NCI-H69 (cell line): ENCODE data around the gene CYSRT1.

Experiments used
- DNase-seq: peaks from one replicate; lab custom pipeline; 2025; lab: John Stamatoyannopoulos, UW

CYSRT1 gene

DNA sequence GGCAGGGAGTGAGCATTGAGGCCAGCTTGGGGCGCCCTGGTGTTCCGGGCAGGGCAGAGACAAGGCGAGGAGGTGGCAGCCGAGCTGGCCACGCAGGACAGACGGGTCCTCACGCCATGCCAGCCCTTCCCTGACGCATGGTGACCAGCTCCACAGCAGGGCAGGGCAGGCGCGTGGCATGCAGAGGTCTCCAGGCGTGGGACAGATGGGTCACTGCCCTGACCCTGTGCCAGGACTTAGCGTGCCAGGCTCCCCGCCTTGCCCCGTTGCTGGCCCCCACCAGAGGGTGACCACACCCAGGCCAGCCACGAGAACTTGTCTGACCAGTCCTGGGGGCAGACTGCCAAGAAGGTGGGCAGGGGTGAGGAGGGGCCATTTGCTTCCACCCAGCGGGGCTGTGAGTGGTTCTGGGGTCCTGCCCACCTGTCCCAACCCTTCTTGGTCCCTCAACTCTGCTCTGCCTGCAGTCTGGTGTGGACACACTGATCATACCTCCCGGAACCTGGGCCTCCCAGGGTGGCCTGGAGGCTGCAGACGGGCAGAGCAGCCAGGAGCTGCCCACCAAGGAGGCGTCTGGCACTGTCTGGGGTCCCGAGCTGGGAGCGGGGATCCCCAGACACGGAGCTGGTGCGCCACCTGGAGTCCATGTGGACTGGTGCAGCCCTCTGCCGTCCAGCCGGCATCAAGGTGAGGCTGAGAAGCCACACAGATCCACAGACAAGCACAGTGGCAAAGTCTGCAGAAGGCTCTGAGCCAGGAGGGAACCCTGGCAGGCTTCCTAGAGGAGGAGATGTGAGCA lies 2.3 kb downstream of the CYSRT1 start, which contains the start of gene RNF224:
Gene RNF224, plus strand, starts transcription at position 449 of the 799 bp plus-strand sequence. CDS start 834 bp downstream, outside the sequence.
- DNase-seq: peak; percentile 84

GRCh38 chr9:137227853-137228505 lies 3.0 kb downstream of the CYSRT1 start:
- DNase-seq: no peak

DNA sequence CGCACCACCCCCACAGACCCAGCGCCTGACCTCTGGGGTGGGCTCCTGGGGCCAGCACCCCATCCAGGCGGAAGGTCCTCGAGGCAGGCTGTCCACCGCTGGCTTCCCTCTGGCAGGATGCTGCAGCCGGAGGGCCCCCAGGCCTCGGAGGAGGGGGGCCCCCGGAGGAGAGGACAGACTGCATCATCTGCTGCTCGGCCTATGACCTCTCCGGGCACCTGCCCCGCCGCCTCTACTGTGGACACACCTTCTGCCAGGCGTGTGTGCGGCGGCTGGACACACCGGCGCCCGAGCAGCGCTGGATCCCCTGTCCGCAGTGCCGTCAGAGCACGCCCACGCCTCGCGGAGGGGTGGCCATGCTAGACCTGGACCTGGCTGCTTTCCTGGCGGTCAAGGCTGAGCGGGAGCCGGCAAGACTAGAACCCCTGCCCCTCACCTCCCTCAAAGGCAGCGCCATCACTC lies 3.6 kb downstream of the CYSRT1 start:
- no peak for DNase-seq

DNA sequence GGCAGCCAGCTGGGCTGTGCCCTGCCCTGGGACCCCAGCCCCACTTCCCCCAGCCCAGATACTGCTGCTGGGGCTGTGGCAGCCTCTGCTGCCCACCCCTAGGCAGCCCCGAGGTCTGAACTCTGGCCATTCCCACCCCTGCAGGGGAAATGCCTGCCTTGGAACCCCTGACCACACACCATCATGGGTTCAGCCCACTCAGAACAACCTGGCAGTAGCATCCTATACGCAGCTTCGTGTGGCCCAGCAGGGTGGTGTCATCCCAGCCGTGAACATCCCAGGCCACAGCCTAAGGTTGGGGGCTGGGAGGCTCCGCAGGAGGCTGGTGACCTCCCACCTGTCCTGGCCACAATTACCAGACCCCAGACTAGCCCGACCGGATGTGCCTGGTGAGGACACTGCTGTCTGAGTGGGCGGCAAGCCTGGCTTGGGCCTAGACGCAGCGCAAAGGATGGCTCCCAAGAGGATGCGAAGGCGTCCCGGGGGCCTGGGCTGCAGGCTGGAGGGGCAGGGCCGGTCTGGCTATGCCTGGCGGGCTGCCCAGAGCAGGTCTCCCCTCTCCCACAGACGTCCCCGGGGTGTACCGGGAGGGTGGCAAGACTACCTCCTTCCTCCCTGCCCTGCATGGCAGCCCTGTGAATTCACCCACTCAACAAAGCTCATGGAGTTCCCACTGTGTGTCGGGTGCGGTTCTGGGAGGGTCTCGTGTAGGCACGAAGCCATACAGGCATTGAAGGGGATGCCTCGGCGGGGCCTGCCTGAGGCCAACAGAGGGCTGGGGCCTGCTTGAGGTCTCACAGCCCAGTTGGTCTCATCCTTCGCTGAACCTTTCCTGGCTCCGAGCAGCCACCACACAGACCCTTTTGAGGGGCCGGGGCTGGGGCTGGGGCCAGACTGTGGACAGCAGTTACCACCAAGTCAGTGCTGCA lies 4.3 kb downstream of the CYSRT1 start:
- no peak for DNase-seq

- DNase-seq: no peak
Measured at GRCh38 chr9:137229903-137230704, 5.1 kb downstream of the CYSRT1 start.

DNA sequence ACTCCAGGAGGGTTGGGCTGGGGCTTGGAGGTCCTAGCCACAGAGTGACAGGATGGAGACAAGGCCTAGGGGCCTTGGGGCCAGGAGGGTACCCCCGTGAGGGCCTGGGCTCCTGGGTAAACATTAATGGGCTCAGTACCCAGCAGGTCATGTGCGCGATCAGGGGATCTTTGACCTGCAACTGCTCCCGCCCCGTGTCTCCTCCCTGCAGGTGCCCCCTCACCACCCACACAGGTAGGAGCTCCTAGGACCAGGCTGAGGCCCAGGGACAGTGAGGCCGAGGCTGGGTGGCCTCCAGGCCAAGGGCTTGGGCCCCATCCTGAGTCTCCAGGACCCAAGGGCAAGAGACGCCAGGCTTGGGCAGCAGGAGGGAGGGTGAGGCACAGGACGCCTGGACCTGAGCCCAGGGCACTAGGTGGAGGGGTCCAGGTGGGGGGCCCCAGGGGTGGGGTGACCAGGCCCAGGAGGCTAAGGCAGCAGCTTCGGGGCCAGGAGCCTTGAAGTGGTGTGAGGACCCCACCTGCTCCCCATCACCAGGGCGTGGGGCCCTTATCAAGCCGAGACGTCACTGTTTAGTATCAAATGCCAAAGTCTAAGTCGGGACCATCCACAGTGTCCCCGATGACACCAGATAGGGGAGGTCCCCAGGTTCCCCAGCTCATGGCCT lies 5.9 kb downstream of the CYSRT1 start, which contains the start of gene SLC34A3:
Gene SLC34A3, plus strand, starts transcription at position 197 of the 667 bp plus-strand sequence. CDS start 802 bp downstream, outside the sequence.
- DNase-seq: no peak

DNA sequence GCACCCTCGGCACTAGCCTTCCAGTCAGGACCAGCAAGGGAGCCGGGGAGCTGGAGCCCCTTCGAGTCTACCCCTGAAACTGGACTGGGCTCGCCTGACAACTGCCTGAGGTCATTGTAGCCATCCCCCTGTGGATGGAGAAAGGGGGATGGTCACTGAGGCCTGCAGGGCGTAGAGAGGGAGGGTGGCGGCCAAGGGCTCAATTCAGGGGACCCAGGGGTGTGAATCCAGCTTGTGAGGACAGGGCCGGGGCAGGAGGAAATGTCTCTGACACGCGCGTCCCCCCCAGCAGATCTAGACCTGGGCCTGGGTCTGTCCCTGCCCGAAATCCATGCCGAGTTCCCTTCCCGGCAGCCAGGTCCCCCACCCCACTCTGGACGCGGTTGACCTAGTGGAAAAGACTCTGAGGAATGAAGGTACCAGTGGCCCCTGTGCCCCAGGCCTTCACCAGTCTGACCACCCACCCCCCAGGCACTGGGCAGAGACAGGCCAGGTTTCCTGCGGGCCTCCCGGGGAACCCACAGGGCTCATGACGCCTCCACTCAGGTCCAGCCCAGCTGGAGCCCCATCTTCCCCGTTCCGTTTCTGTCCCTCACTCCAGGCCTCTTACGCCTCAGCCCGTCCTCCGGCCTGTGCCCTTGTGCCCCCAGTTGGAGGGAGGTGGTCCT lies 6.5 kb downstream of the CYSRT1 start:
- no peak for DNase-seq

GRCh38 chr9:137232101-137232500 lies 7.1 kb downstream of the CYSRT1 start:
- DNase-seq: no peak

DNA sequence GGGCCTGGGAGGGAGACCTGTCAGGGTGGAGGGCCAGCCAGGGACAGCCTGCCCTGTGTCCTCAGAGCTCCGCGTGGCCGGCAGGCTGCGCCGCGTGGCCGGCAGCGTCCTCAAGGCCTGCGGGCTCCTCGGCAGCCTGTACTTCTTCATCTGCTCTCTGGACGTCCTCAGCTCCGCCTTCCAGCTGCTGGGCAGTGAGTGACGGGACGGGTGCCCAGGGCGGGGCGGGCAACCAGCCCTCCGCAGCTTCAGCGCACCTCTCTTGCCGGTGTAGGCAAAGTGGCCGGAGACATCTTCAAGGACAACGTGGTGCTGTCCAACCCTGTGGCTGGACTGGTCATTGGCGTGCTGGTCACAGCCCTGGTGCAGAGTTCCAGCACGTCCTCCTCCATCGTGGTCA lies 7.5 kb downstream of the CYSRT1 start:
- DNase-seq: no peak

DNA sequence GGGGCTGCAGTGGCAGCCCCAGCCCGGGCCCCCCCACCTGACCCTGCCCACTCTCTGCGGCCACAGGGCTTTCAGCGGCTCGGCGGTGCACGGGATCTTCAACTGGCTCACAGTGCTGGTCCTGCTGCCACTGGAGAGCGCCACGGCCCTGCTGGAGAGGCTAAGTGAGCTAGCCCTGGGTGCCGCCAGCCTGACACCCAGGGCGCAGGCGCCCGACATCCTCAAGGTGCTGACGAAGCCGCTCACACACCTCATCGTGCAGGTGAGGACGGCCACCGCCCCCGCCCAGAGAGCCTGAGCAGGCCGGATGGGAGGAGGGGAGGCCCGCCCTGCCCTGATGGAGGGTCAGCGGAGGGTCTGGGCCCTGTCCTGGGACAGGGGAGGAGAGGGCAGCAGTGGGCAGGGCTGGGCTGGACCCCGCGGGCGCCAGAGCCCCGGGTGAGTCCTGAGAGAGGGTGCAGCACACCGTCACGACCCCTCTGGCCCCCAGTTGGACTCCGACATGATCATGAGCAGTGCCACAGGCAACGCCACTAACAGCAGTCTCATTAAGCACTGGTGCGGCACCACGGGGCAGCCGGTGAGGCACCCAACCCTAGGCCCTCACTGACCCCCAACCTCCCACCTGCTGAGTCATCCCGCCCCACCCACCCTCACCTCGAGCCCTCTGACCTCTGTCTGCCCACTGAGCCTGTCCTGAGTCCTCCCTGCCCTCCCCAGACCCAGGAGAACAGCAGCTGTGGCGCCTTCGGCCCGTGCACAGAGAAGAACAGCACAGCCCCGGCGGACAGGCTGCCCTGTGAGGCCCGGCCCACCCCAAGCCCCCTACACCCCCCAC lies 8.4 kb downstream of the CYSRT1 start:
- peak; percentile 37 for DNase-seq

DNA sequence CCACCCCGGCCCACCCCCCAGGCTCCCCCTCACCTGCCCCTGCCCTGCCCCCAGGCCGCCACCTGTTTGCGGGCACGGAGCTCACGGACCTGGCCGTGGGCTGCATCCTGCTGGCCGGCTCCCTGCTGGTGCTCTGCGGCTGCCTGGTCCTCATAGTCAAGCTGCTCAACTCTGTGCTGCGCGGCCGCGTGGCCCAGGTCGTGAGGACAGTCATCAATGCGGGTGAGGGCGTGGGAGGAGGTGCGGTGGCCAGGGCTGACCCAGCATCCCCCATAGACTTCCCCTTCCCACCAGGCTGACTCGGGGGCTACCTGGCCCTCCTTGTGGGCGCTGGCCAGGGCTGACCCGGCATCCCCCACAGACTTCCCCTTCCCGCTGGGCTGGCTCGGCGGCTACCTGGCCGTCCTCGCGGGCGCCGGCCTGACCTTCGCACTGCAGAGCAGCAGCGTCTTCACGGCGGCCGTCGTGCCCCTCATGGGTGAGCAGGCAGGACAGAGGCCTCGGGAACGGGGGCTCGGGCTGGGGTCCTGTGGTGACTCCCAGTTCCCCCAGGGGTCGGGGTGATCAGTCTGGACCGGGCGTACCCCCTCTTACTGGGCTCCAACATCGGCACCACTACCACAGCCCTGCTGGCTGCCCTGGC lies 9.2 kb downstream of the CYSRT1 start:
- peak; percentile 43 for DNase-seq

- DNase-seq: no peak
Measured at GRCh38 chr9:137234758-137235423, 9.9 kb downstream of the CYSRT1 start.

GRCh38 chr9:137235424-137236237 lies 10.7 kb downstream of the CYSRT1 start:
- DNase-seq: no peak

GRCh38 chr9:137236238-137236935 lies 11.4 kb downstream of the CYSRT1 start:
- peak; percentile 93 for DNase-seq

DNA sequence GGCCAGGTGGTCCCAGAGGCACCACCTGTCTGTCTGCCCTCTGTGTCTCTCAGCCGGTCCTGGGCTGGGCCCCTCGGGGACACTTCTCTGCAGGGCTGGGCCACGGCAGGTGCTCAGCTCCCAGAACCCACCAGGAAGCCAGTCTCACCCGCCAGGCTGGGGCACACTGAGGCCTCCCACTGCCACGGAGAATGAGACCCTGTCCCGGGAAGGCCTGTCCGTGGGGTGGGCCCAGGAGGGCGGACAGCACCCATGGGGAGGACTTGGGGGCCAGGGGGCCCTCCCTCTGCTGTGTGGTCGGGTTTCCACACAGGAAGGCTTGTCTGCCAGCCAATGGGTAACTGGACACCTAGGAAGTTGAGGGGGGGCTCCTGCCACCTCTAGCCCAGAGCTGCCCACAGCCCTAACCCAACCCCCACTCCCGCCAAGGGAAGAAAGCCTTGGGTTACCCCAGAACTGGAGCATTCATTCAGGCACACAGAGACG lies 12.0 kb downstream of the CYSRT1 start:
- DNase-seq: peak; percentile 48
